ENCODE data around the gene DCP2. TPM values are rescaled to one million over a fixed set of nuclear protein-coding genes. Genes with fewer than 3 reads are reported as not detected.

The DCP2 gene
- total and polyA plus RNA-seq, 5 donors from 2014 or later, result 60.7 to 149 (median 67.0) TPM

GRCh38 chr5:112935675-112936074 lies 40.9 kb upstream of the DCP2 start:
- Histone ChIP-seq H3K9me3 (ENCODE audit: control insufficient read depth in 2 of 2, low read length in 2 of 2) (no peaks in the 10 kb centered on the region), H3K27me3 (ENCODE audit: control insufficient read depth, insufficient read depth, low read length) (no peaks in the 10 kb centered on the region), H3K4me1 (ENCODE audit: control insufficient read depth, insufficient read depth, low read length, poor library complexity, severe bottlenecking) (peaks cover 5% of the 10 kb centered on the region), H3K27ac (ENCODE audit: insufficient read depth, low read length, poor library complexity, severe bottlenecking) (no peak overlapping the region), H3K4me3 (ENCODE audit: low read depth, low read length) (no peak overlapping the region), H3K36me3 (ENCODE audit: control insufficient read depth, insufficient read depth, low read length) (no peaks in the 10 kb centered on the region)
- ATAC-seq (ENCODE audit: low read depth in 2 of 2) (no peak), DNase-seq (no peak)
- no peak overlapping the region for H3K27ac Mint-ChIP-seq
- H3K9me3 Mint-ChIP-seq, result peaks cover 0 to 2% (median 0%) of the 10 kb centered on the region in 7 donors
- no peaks in the 10 kb centered on the region for H3K27me3 Mint-ChIP-seq
- no peak overlapping the region for H3K4me3 Mint-ChIP-seq
- no peaks in the 10 kb centered on the region for H3K36me3 Mint-ChIP-seq
- peaks cover 10 to 15% (median 12%) of the 10 kb centered on the region in 4 donors for H3K4me1 Mint-ChIP-seq

- H3K27me3 Mint-ChIP-seq, result peaks cover 9% of the 10 kb centered on the region
- no peaks in the 10 kb centered on the region for H3K27me3 ChIP-seq (ENCODE audit: control insufficient read depth, insufficient read depth, low read length)
- no peak overlapping the region for H3K27ac Mint-ChIP-seq
These were observed 38.3 kb upstream of the DCP2 start for GRCh38 chr5:112938286-112938685.

GRCh38 chr5:112940670-112941069 lies 35.9 kb upstream of the DCP2 start:
- Mint-ChIP-seq H3K4me1 (peaks cover 0 to 5% (median 0%) of the 10 kb centered on the region in 4 donors), H3K9me3 (peaks cover 0 to 3% (median 0%) of the 10 kb centered on the region in 7 donors), H3K4me3 (no peak overlapping the region), H3K27me3 (peaks cover 9% of the 10 kb centered on the region), H3K27ac (no peak overlapping the region), H3K36me3 (no peaks in the 10 kb centered on the region)
- DNase-seq (no peak), ATAC-seq (ENCODE audit: low read depth in 2 of 2) (no peak)
- Histone ChIP-seq H3K4me1 (ENCODE audit: control insufficient read depth, insufficient read depth, low read length, poor library complexity, severe bottlenecking) (no peaks in the 10 kb centered on the region), H3K36me3 (ENCODE audit: control insufficient read depth, insufficient read depth, low read length) (no peaks in the 10 kb centered on the region), H3K27me3 (ENCODE audit: control insufficient read depth, insufficient read depth, low read length) (no peaks in the 10 kb centered on the region), H3K27ac (ENCODE audit: insufficient read depth, low read length, poor library complexity, severe bottlenecking) (no peak overlapping the region), H3K9me3 (ENCODE audit: control insufficient read depth in 2 of 2, low read length in 2 of 2) (no peaks in the 10 kb centered on the region), H3K4me3 (ENCODE audit: low read depth, low read length) (no peak overlapping the region)

More at GRCh38 chr5:112938286-112938685, 38.3 kb upstream of the DCP2 start:
- Histone ChIP-seq H3K4me1 (ENCODE audit: control insufficient read depth, insufficient read depth, low read length, poor library complexity, severe bottlenecking) (no peaks in the 10 kb centered on the region), H3K36me3 (ENCODE audit: control insufficient read depth, insufficient read depth, low read length) (no peaks in the 10 kb centered on the region), H3K9me3 (ENCODE audit: control insufficient read depth in 2 of 2, low read length in 2 of 2) (no peaks in the 10 kb centered on the region), H3K4me3 (ENCODE audit: low read depth, low read length) (no peak overlapping the region), H3K27ac (ENCODE audit: insufficient read depth, low read length, poor library complexity, severe bottlenecking) (no peak overlapping the region)
- Mint-ChIP-seq H3K9me3 (peaks cover 0 to 3% (median 0%) of the 10 kb centered on the region in 7 donors), H3K4me3 (no peak overlapping the region), H3K4me1 (peaks cover 0 to 5% (median 0%) of the 10 kb centered on the region in 4 donors), H3K36me3 (no peaks in the 10 kb centered on the region)
- DNase-seq, result no peak
- ATAC-seq (ENCODE audit: low read depth in 2 of 2), result no peak

GRCh38 chr5:112948458-112948857 lies 28.1 kb upstream of the DCP2 start:
- Mint-ChIP-seq H3K27ac (no peak overlapping the region), H3K36me3 (no peaks in the 10 kb centered on the region), H3K4me3 (no peak overlapping the region), H3K4me1 (peaks cover 0 to 8% (median 6%) of the 10 kb centered on the region in 4 donors), H3K9me3 (no peaks in the 10 kb centered on the region), H3K27me3 (peaks cover 28% of the 10 kb centered on the region)
- no peak for ATAC-seq (ENCODE audit: low read depth in 2 of 2)
- H3K36me3 ChIP-seq (ENCODE audit: control insufficient read depth, insufficient read depth, low read length), result no peaks in the 10 kb centered on the region
- no peaks in the 10 kb centered on the region for H3K27me3 ChIP-seq (ENCODE audit: control insufficient read depth, insufficient read depth, low read length)
- no peaks in the 10 kb centered on the region for H3K4me1 ChIP-seq (ENCODE audit: control insufficient read depth, insufficient read depth, low read length, poor library complexity, severe bottlenecking)
- no peak overlapping the region for H3K27ac ChIP-seq (ENCODE audit: insufficient read depth, low read length, poor library complexity, severe bottlenecking)
- H3K9me3 ChIP-seq (ENCODE audit: control insufficient read depth in 2 of 2, low read length in 2 of 2), result no peaks in the 10 kb centered on the region
- H3K4me3 ChIP-seq (ENCODE audit: low read depth, low read length), result no peak overlapping the region
- no peak for DNase-seq

GRCh38 chr5:112951124-112951702 lies 25.4 kb upstream of the DCP2 start:
- ATAC-seq (ENCODE audit: low read depth in 2 of 2) (no peak), DNase-seq (no peak)
- Histone ChIP-seq H3K9me3 (ENCODE audit: control insufficient read depth in 2 of 2, low read length in 2 of 2) (no peaks in the 10 kb centered on the region), H3K4me3 (ENCODE audit: low read depth, low read length) (no peak overlapping the region), H3K36me3 (ENCODE audit: control insufficient read depth, insufficient read depth, low read length) (no peaks in the 10 kb centered on the region), H3K4me1 (ENCODE audit: control insufficient read depth, insufficient read depth, low read length, poor library complexity, severe bottlenecking) (no peaks in the 10 kb centered on the region), H3K27ac (ENCODE audit: insufficient read depth, low read length, poor library complexity, severe bottlenecking) (no peak overlapping the region), H3K27me3 (ENCODE audit: control insufficient read depth, insufficient read depth, low read length) (no peaks in the 10 kb centered on the region)
- no peak overlapping the region for H3K27ac Mint-ChIP-seq
- no peaks in the 10 kb centered on the region for H3K36me3 Mint-ChIP-seq
- H3K4me3 Mint-ChIP-seq, result no peak overlapping the region
- H3K27me3 Mint-ChIP-seq, result peaks cover 24% of the 10 kb centered on the region
- H3K4me1 Mint-ChIP-seq, result peaks cover 0 to 5% (median 4%) of the 10 kb centered on the region in 4 donors
- H3K9me3 Mint-ChIP-seq, result no peaks in the 10 kb centered on the region

GRCh38 chr5:112956606-112957005 lies 20.0 kb upstream of the DCP2 start:
- no peaks in the 10 kb centered on the region for H3K9me3 ChIP-seq (ENCODE audit: control insufficient read depth in 2 of 2, low read length in 2 of 2)
- Mint-ChIP-seq H3K4me3 (no peak overlapping the region), H3K27ac (no peak overlapping the region), H3K4me1 (peaks cover 0 to 7% (median 3%) of the 10 kb centered on the region in 4 donors), H3K36me3 (no peaks in the 10 kb centered on the region), H3K27me3 (peaks cover 4% of the 10 kb centered on the region), H3K9me3 (no peaks in the 10 kb centered on the region)
- no peak overlapping the region for H3K27ac ChIP-seq (ENCODE audit: insufficient read depth, low read length, poor library complexity, severe bottlenecking)
- no peaks in the 10 kb centered on the region for H3K36me3 ChIP-seq (ENCODE audit: control insufficient read depth, insufficient read depth, low read length)
- no peaks in the 10 kb centered on the region for H3K4me1 ChIP-seq (ENCODE audit: control insufficient read depth, insufficient read depth, low read length, poor library complexity, severe bottlenecking)
- ATAC-seq (ENCODE audit: low read depth in 2 of 2) (no peak), DNase-seq (no peak)
- no peak overlapping the region for H3K4me3 ChIP-seq (ENCODE audit: low read depth, low read length)
- no peaks in the 10 kb centered on the region for H3K27me3 ChIP-seq (ENCODE audit: control insufficient read depth, insufficient read depth, low read length)

- no peaks in the 10 kb centered on the region for H3K9me3 ChIP-seq (ENCODE audit: control insufficient read depth in 2 of 2, low read length in 2 of 2)
- H3K4me3 Mint-ChIP-seq, result no peak overlapping the region
- H3K27me3 ChIP-seq (ENCODE audit: control insufficient read depth, insufficient read depth, low read length), result no peaks in the 10 kb centered on the region
- DNase-seq (no peak), ATAC-seq (ENCODE audit: low read depth in 2 of 2) (no peak)
- H3K27me3 Mint-ChIP-seq, result peaks cover 4% of the 10 kb centered on the region
- H3K4me1 Mint-ChIP-seq, result peaks cover 0 to 7% (median 3%) of the 10 kb centered on the region in 4 donors
- no peaks in the 10 kb centered on the region for H3K9me3 Mint-ChIP-seq
- no peak overlapping the region for H3K4me3 ChIP-seq (ENCODE audit: low read depth, low read length)
- no peaks in the 10 kb centered on the region for H3K36me3 Mint-ChIP-seq
- H3K27ac ChIP-seq (ENCODE audit: insufficient read depth, low read length, poor library complexity, severe bottlenecking), result no peak overlapping the region
- no peaks in the 10 kb centered on the region for H3K4me1 ChIP-seq (ENCODE audit: control insufficient read depth, insufficient read depth, low read length, poor library complexity, severe bottlenecking)
- H3K27ac Mint-ChIP-seq, result no peak overlapping the region
- no peaks in the 10 kb centered on the region for H3K36me3 ChIP-seq (ENCODE audit: control insufficient read depth, insufficient read depth, low read length)
These were observed 19.4 kb upstream of the DCP2 start for GRCh38 chr5:112957036-112957808.
